NCI-H69 (cell line): ENCODE results near the gene JADE3.

Experiments
- DNase-seq: peaks from one replicate; lab custom pipeline; 2025; lab: John Stamatoyannopoulos, UW

JADE3 gene

DNA sequence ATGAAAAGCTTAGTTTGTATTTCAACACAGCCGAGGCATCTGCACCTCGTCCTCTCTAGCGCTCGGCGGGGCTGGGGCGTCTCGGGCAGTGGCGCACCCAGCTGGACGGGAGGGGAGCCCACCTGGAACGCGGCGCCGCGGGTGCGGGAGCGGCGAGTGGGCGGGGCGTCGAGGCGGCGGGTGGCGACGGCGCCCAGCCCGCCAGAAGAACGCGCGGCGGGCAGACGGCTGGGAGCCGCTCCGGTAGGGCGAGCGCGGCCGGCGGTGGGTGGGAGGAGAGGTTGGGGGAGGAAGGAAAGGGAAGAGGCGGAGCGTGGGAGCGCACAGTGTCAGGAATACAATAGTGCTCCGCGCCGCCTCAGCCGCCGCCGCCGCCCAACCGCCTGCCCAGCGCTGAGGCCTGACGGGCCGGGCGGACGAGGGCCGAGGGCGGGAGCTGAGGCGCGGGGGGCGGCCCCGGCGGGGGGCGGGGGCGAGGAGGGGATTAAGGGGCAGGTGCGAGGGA lies at the start of gene JADE3:
Gene JADE3, plus strand, starts transcription at position 324 of the 505 bp plus-strand sequence. CDS start 72,474 bp downstream, outside the sequence.
- DNase-seq: peak; percentile 89

DNA sequence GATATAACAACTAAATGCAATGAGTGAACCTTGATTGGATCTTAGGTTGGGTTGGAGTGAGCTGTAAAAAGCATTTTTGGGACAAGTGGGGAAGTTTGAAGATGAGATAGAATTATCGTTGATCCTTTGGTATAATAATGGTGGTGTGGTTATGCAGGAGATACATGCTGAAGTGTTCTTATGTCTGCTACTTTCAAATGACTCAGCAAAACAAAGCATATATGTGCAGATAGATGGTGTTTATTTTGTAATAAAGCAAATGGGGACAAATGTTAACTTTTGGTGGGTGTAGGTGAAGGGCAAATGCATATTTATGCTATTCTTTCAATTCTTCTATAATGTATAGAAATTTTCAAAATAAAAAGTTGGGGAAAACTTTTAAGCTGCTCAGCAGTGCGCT lies 49.1 kb upstream of the JADE3 start:
- no peak for DNase-seq

- no peak for DNase-seq
Measured at GRCh38 chrX:46864606-46865005, 47.6 kb upstream of the JADE3 start.

DNA sequence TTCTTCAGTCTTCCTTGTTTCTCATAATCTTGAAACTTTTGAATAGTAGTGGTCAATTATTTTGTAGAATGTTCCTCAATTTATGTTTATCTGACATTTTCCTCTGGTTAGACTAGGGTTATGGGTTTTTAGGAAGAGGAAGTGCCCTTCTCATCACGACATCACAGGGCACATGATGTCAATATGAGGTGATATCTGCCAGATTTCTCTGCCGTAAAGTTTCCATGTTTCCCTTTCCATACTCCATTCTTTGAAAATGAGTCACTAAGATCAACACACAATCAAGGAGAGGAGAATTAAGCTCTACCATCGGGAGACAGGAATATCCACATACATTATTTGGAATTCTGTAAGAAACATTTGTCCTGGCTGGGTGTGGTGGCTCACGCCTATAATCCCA lies 46.9 kb upstream of the JADE3 start:
- no peak for DNase-seq

DNA sequence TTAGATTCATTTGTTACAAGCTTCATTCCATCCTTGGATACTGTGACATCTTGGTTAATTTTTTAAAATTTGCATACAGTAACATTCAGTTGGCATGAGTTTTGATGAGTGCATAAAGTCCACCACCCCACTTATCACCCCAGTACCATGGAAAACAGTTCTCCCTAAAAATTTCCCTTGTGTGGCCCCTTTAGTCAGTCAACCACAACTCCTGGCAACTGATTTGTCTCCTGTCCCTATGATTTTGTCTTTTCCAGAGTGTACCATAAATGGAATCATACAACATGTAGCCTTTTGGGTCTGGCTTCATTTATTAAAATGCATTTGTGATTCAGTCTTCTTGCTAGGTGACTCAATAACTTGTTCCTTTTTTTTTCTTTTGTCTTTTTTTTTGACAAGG lies 45.5 kb upstream of the JADE3 start:
- no peak for DNase-seq

DNA sequence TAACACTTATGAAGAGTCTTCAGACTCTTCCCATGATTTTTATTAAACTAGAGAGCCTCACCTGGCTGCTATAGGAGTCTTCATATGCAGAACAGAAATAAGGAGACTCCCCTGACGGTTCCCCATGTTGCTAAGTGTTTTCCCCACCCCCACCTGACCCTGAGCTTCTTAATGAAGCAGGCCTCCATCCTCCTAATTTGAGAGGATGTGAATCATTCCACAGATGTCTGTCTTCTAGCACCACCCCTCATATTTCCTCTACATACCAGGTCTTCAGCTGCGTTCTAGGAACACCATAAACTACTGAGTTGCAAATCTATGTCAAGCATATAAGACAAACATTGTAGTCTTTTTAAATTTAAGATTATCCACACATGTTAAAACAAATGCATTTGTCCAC lies 38.5 kb upstream of the JADE3 start:
- peak; percentile 14 for DNase-seq

GRCh38 chrX:46876901-46877300 lies 35.3 kb upstream of the JADE3 start:
- DNase-seq: no peak

DNA sequence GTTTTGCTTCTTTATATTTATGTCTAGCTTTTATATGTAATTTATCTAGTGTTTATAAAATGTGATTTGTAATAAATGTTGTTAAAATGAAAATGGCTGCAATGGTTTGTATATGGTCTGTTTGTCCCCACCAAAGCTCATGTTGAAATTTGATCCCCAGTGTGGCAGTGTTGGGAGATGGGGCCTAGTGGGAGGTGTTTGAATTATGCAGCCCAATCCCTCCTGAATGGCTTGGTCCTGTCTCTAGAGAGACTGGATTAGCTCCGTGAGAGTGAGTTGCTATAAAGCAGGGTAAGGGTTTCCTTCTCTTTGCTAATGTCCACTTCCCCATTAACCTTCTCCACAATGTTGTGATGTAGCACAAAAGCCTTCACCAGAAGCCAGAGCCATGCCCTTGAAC lies 30.0 kb upstream of the JADE3 start:
- peak; percentile 40 for DNase-seq

- no peak for DNase-seq
Measured at GRCh38 chrX:46884799-46885198, 27.4 kb upstream of the JADE3 start.

DNA sequence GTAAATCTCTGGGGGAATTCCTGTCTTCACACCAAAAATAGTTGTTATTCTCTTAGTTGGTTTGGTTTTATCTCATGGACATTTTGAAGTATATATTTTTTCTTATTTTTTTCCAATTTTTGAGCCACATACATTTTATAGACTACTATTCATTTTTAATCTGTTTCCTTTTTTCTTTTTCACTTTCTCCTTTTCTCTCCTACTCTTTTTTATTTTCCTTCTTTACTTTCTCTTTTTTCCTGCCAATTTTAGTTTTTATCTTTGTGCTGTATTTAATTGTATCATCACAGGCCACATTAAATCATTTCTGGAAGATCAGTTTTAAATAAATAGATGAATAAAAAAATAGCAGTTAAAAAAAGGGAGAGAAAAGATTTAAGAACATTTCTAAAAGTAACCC lies 14.0 kb upstream of the JADE3 start:
- DNase-seq: no peak

GRCh38 chrX:46903458-46904242 lies 8.6 kb upstream of the JADE3 start:
- peak; percentile 91 for DNase-seq

GRCh38 chrX:46904626-46905025 lies 7.6 kb upstream of the JADE3 start:
- DNase-seq: no peak

DNA sequence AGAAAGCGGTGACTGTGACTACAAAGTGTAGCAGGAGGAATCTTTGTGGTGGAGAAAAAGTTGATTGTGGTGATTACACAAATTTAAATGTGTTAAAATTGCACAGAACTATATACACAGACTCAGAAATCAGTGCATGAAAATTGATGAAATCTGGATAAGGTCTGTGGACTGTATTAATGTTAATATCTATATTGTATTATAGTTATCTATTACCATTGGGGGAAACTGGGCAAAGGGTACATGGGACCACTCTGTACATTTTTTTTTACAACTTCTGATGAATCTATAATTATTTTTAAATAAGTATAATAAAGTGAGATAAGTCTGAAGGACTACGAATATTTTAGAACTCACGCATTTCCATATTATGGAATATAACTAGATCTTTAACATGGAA lies 1.8 kb upstream of the JADE3 start:
- DNase-seq: no peak

GRCh38 chrX:46912603-46913491 lies 626 bp downstream of the JADE3 start:
- DNase-seq: peak; percentile 59

DNA sequence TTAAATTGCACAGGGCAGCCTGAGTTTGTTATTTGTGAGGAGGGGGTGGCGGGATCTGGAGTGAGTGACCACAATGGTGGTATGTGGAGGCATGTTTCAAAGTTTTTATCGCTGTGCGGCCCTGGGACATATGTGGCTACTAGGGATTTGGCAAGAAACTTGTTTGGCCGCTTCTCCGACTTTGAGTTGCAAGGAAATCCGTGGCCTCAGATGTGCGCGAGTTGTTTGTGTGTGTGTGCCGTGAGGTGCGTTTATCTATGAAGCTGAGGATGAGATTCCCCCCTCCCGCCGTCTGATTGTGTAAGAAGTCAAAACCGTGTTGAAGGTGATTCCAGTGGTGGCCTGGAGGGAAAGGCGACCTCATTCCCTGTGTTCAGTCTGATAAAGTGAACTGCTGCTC lies 1.4 kb downstream of the JADE3 start:
- DNase-seq: peak; percentile 22

- no peak for DNase-seq
Measured at GRCh38 chrX:46916273-46916672, 4.1 kb downstream of the JADE3 start.

GRCh38 chrX:46917622-46918021 lies 5.4 kb downstream of the JADE3 start:
- no peak for DNase-seq

DNA sequence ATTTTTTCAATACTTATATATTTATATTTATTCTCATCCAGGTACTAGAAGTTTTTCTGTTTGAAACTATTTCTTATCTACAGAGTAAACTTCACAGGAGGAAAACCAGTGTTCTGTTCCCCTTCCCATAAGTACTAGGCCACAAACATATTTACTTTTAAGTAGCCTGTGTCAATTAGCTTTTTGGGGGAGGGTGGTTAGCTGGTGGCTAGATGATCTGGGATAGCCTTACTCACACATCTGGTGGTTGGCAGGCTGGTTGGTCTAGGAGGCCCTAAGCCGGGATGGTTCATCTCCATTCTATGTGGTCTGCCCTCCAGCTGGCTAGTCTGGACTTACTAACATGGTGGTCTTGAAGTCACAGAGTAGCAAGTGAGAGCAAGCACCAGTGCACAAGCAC lies 6.2 kb downstream of the JADE3 start:
- no peak for DNase-seq

DNA sequence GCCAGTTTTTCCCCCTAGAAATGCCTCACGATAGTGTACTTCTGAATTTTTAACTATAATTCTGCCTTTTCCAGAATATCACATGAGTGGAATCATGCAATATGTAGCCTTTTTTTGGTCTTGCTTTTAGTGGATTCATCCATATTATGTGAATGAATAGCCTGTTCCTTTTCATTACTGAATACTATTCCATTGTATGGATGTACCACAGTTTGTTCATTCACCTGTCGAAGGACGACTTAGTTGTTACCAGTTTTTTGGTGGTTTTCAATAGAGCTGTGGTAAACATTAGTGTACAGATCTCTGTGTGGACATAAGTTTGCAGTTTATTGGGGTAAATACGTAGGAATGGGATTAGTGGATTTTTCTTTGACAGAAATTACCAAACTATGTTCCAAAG lies 8.0 kb downstream of the JADE3 start:
- DNase-seq: no peak

DNA sequence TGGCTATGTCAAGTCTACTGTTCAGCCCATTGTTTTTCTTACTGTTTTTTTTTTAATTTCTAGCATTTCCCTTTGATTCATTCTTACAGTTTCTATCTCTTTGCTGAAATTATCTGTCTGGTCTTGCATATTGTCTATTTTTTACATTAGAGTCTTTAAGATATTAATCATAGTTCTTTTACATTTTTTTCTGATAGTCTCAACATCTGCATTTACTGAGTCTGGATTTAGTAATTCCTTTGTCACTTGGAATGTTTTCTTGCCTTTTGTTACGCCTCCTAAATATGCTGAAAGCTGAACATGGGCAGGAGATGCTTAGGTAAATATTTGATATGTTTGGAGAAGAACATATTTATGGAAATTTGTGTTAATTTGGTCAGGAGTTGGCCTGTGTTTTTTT lies 10.4 kb downstream of the JADE3 start:
- no peak for DNase-seq

- DNase-seq: no peak
Measured at GRCh38 chrX:46927718-46928117, 15.5 kb downstream of the JADE3 start.

DNA sequence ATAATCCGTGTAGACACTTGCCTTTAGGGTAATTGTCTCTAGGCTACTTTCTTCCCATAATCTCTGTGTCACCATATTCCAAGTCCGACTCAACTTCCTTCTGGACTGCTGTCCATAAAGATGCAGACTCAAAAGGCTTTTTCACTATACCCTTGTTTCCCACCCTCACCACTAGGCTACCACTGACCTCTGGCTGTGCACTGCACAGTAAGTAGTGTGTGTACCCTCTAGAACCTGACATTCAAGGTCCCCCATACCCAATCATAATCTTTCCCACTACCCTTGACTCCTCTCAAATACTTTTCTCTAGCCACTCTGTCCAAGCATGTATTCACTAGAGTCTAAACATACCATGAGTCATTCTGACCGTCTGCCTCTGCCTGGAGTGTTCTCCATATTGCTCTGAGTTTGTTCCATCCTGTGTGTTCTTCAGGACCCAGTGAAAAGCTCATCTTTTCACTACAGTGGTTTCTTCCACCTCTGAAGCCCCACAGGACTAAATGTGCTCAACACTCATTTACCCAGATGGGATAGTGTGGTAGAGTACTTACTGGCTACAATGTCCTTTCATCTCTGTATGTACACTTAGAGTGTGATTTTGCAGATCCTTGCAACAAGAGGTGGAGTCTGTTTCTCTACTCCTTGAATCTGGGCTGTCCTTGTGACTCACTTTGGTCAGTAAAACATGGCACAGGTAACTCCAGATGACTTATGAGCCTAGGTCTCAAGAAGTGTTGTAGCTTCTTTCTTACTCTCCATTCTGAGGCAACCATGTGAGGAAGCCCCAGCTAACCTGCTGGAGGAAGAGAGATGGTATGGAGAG lies 17.4 kb downstream of the JADE3 start:
- DNase-seq: no peak
